Vagina (tissue), 2 donors: ENCODE results near the gene RSBN1. TPM values are rescaled to one million over a fixed set of nuclear protein-coding genes. Genes with fewer than 3 reads are reported as not detected.

Experiments used
- DNase-seq, 2 donors: peaks; one replicate each; pipeline ENCODE4 v3.0.0-alpha.2; 2017; ENCODE audit errors: extremely low spot score in 2 of 2
- H3K27ac ChIP-seq: fragments of 200-600 bp; sonication (generic); one replicate; pipeline ENCODE4 v1.5.1; 2019
- H3K27me3 ChIP-seq: fragments of 200-600 bp; sonication (generic); one replicate; pipeline ENCODE4 v1.5.1; 2019
- H3K36me3 ChIP-seq, 2 donors: fragments of 200-600 bp; sonication (generic); one replicate each; pipeline ENCODE4 v1.5.1; 2017 to 2019
- H3K4me1 ChIP-seq: fragments of 200-600 bp; sonication (generic); one replicate; pipeline ENCODE4 v1.5.1; 2019
- H3K4me3 ChIP-seq, 2 donors: fragments of 200-600 bp; sonication (generic); 1 replicate in 1 of 2; 2 replicates in 1 of 2; pipeline ENCODE4 v1.5.1; 2016 to 2019
- H3K9me3 ChIP-seq: fragments of 200-600 bp; sonication (generic); one replicate; pipeline ENCODE4 v1.5.1; 2019
- CTCF ChIP-seq, 3 experiments: fragments of 450-650 bp in 2 of 3; fragments of 200-600 bp in 1 of 3; sonication (generic) in 1 of 3; IDR thresholded peaks; one replicate each; pipeline ENCODE4 v1.5.1; 2017 to 2019; ENCODE audit warnings: antibody characterized with exemption in 3 of 3, mild to moderate bottlenecking in 2 of 3, moderate library complexity in 2 of 3
- POLR2A ChIP-seq, 2 donors: fragments of 450-650 bp; IDR thresholded peaks; one replicate each; pipeline ENCODE4 v1.6.1; 2017; ENCODE audit warnings: antibody characterized with exemption in 2 of 2, mild to moderate bottlenecking in 2 of 2, moderate library complexity in 2 of 2
- POLR2AphosphoS5 ChIP-seq, 2 donors: sonication (generic); formaldehyde crosslinking; IDR thresholded peaks; one replicate each; pipeline ENCODE4 v1.9.0; 2017; ENCODE audit warnings: antibody characterized with exemption in 2 of 2, mild to moderate bottlenecking in 2 of 2, low read depth in 1 of 2; ENCODE audit not compliant: insufficient read depth in 1 of 2
- intact Hi-C: fragments of 100-400 bp; cut with DNase I; formaldehyde crosslinking; loops from one replicate; pipeline ENCODE4 v1.15.1; 2023
- total RNA-seq: library from RNA; depleted of rRNA; stranded (reverse); fragments of >200 nt; gene quantifications from one replicate; pipeline ENCODE4 v1.2.3, GENCODE V29; 2016

Gene RSBN1
- total RNA-seq, 1 donor from 2014 or later, result 24.1 TPM

- Histone ChIP-seq H3K9me3 (no peaks in the 10 kb centered on the region), H3K36me3 (peaks cover 0 to 3% of the 10 kb centered on the region in 2 donors), H3K27ac (no peak overlapping the region), H3K27me3 (no peaks in the 10 kb centered on the region), H3K4me1 (peaks cover 57% of the 10 kb centered on the region), H3K4me3 (no peak overlapping the region)
- no peak for DNase-seq
- intact Hi-C loops, result no loop called here
- TF ChIP-seq POLR2A (IDR thresholded peaks at IDR 0.05) (no peak), POLR2AphosphoS5 (IDR thresholded peaks at IDR 0.05; ENCODE audit: insufficient read depth in 1 of 2, low read depth in 1 of 2) (no peak), CTCF (IDR thresholded peaks at IDR 0.05) (no peak)
These were observed 9.8 kb downstream of the RSBN1 start for GRCh38 chr1:113802367-113803007.

GRCh38 chr1:113800487-113800886 is 11.8 kb downstream of the RSBN1 start:
- no peaks in the 10 kb centered on the region for H3K27me3 ChIP-seq
- no peaks in the 10 kb centered on the region for H3K9me3 ChIP-seq
- TF ChIP-seq POLR2AphosphoS5 (IDR thresholded peaks at IDR 0.05; ENCODE audit: insufficient read depth in 1 of 2, low read depth in 1 of 2) (no peak), CTCF (IDR thresholded peaks at IDR 0.05) (no peak), POLR2A (IDR thresholded peaks at IDR 0.05) (no peak)
- peaks cover 55% of the 10 kb centered on the region for H3K4me1 ChIP-seq
- intact Hi-C loops, result no loop called here
- H3K4me3 ChIP-seq, result no peak overlapping the region
- no peak overlapping the region for H3K27ac ChIP-seq
- peaks cover 0 to 22% of the 10 kb centered on the region in 2 donors for H3K36me3 ChIP-seq
- DNase-seq, result no peak

- no peak overlapping the region for H3K4me3 ChIP-seq
- no peak overlapping the region for H3K27ac ChIP-seq
- peaks cover 34% of the 10 kb centered on the region for H3K4me1 ChIP-seq
- H3K36me3 ChIP-seq, result peaks cover 0 to 22% of the 10 kb centered on the region in 2 donors
- no peak for DNase-seq
- no peaks in the 10 kb centered on the region for H3K9me3 ChIP-seq
- intact Hi-C loops, result no loop called here
- TF ChIP-seq POLR2AphosphoS5 (IDR thresholded peaks at IDR 0.05; ENCODE audit: insufficient read depth in 1 of 2, low read depth in 1 of 2) (no peak), POLR2A (IDR thresholded peaks at IDR 0.05) (no peak), CTCF (IDR thresholded peaks at IDR 0.05) (no peak)
- H3K27me3 ChIP-seq, result no peaks in the 10 kb centered on the region
These were observed 14.8 kb downstream of the RSBN1 start for GRCh38 chr1:113797472-113797871.

GRCh38 chr1:113793878-113794834 is 18.1 kb downstream of the RSBN1 start:
- H3K36me3 ChIP-seq, result peaks cover 0 to 22% of the 10 kb centered on the region in 2 donors
- H3K27ac ChIP-seq, result no peak overlapping the region
- no peaks in the 10 kb centered on the region for H3K27me3 ChIP-seq
- TF ChIP-seq CTCF (IDR thresholded peaks at IDR 0.05), result no peak
- TF ChIP-seq POLR2AphosphoS5 (IDR thresholded peaks at IDR 0.05; ENCODE audit: insufficient read depth in 1 of 2, low read depth in 1 of 2), result no peak
- no peak for TF ChIP-seq POLR2A (IDR thresholded peaks at IDR 0.05)
- no peak overlapping the region for H3K4me3 ChIP-seq
- intact Hi-C loops, result no loop called here
- peaks cover 24% of the 10 kb centered on the region for H3K4me1 ChIP-seq
- H3K9me3 ChIP-seq, result no peaks in the 10 kb centered on the region
- DNase-seq, result no peak
